Cardiac fibroblast (primary cell): ENCODE results near the gene ZC3H18.

Experiments used
- DNase-seq, 2 donors: peaks; one replicate each; pipeline versions ENCODE4 v3.0.0 to v3.0.0-alpha.2; 2010; ENCODE audit warnings: low read depth in 2 of 2
- H3K4me3 ChIP-seq, 2 donors: replicated peaks in 1 of 2; 1 replicate in 1 of 2; 2 replicates in 1 of 2; pipeline ENCODE4 v1.5.1; 2011; ENCODE audit warnings: low read depth in 2 of 2, low read length in 2 of 2, mild to moderate bottlenecking in 2 of 2, moderate library complexity in 1 of 2
- CTCF ChIP-seq: IDR thresholded peaks from one replicate; pipeline ENCODE4 v1.5.1; 2011; ENCODE audit warnings: low read depth, mild to moderate bottlenecking, low read length, inconsistent platforms

Gene ZC3H18

GRCh38 chr16:88525663-88525990, 44.6 kb upstream of the ZC3H18 start:
- no peak for DNase-seq
- no peak overlapping the region for H3K4me3 ChIP-seq
- no peak for TF ChIP-seq CTCF

DNA sequence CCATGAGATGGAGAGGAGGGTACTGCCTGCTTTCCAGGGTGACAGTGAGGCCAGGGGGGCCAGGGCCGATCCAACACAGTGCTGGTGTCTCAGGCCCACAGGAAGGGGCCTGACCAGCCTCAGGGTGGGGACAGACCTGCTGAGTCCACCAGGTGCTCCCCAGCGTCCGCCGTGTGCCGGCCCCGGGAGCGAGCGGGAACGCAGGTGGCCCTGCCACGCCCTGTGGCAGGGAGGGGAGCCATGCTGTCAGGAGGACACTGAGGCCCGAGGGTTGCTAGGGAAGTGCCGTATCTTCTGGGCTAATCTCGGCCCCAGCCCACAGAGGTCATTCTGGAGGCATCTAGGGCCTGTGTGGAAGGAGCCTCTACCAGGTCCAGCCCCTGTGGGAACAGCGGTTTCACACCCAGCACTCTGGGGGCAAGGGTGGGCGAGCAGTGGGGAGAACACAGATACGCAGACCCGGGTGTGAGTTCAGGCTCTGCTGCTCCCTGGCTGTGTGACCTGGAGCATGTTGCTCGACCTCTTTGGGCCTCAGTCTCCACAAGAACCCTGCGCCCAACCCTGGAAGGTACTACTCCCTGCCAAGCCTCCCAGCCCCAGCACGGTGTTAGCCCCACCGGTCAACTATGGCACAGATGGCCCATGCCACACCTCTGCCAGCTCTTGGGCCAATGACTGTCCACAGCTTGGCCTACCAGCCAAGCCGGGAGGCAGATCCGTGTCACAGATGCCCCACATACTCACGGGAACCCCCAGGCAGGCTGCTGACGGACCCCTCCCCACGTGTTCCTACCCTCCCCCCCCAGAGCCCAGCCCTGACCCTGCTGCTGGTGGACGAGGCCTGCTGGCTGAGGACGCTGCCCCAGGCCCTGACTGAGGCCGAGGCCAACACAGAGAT, 43.9 kb upstream of the ZC3H18 start:
- no peak for DNase-seq
- TF ChIP-seq CTCF: no peak
- H3K4me3 ChIP-seq: no peak overlapping the region

DNA sequence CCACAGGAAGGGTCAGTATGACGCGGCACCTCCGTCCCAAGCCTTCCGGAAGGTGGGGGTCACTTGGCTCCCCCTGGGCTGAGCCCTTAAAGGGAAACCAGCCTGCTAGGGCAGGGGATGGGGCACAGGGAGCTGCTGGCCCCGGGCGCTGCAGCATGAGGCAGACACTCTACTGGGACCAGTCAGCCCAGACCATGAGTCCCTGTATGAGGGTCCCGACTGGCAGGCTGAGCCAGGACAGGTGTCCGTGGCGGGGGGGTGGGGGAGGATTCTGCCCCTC, 43.4 kb upstream of the ZC3H18 start:
- TF ChIP-seq CTCF: no peak
- DNase-seq: no peak

GRCh38 chr16:88527186-88527936, 42.8 kb upstream of the ZC3H18 start:
- peak; percentile 83 for TF ChIP-seq CTCF
- peak; percentile 61 to 67 for DNase-seq
- no peak overlapping the region for H3K4me3 ChIP-seq

More for the DNA sequence above, 43.4 kb upstream of the ZC3H18 start:
- no peak overlapping the region for H3K4me3 ChIP-seq

- no peak for TF ChIP-seq CTCF
- no peak overlapping the region for H3K4me3 ChIP-seq
- DNase-seq: no peak
Observed at GRCh38 chr16:88527937-88528743, 42.1 kb upstream of the ZC3H18 start.

DNA sequence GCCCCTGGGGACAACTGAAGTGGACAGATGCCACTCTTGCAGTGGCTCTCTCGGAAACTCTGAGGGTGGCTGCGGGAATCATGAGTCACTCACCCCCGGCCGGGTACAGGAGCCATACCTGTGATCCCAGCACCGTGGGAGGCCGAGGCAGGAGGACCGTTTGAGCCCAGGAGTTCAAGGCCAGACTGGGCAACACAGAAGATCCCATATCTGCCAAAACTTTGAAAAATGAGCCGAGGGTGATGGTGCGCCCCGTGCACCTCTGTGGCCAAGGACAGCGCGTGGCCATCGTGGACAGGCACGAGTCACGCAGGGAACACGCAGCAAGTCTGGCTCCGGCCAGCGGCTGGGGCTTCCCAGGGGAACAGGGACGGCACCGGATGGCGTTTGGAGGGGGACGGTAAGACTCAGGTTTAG, 41.3 kb upstream of the ZC3H18 start:
- no peak for TF ChIP-seq CTCF
- no peak for DNase-seq
- no peak overlapping the region for H3K4me3 ChIP-seq
